RWPE2 (cell line): ENCODE measurements around the gene KSR2.

Experiments used
- ATAC-seq: fragments of 200-7000 bp; cut with Tn5 transposase; 3 replicates; pipeline ENCODE4 v1.9.1; 2021; ENCODE audit warnings: low read depth
- DNase-seq: peaks from one replicate; pipeline ENCODE4 v3.0.0-alpha.2; 2020; ENCODE audit warnings: low spot score
- H3K27ac ChIP-seq: fragments of 450-650 bp; 2 replicates; pipeline ENCODE4 v1.5.1; 2017; ENCODE audit warnings: mild to moderate bottlenecking; ENCODE audit not compliant: poor library complexity, severe bottlenecking
- H3K27me3 ChIP-seq: fragments of 250-450 bp; sonication (Bioruptor Pico); 2 replicates; pipeline ENCODE4 v1.5.1; 2021; ENCODE audit warnings: mild to moderate bottlenecking, moderate library complexity; ENCODE audit not compliant: insufficient read depth, poor library complexity, severe bottlenecking
- H3K36me3 ChIP-seq: fragments of 250-450 bp; sonication (Bioruptor Pico); 2 replicates; pipeline ENCODE4 v1.5.1; 2020; ENCODE audit warnings: low read depth, mild to moderate bottlenecking, moderate library complexity
- H3K4me1 ChIP-seq: fragments of 250-450 bp; sonication (Bioruptor Pico); 2 replicates; pipeline ENCODE4 v1.5.1; 2021; ENCODE audit warnings: mild to moderate bottlenecking, moderate library complexity; ENCODE audit not compliant: insufficient read depth, poor library complexity, severe bottlenecking
- H3K4me3 ChIP-seq: fragments of 250-450 bp; sonication (Bioruptor Pico); 2 replicates; pipeline ENCODE4 v1.5.1; 2021; ENCODE audit warnings: mild to moderate bottlenecking, moderate library complexity; ENCODE audit not compliant: severe bottlenecking
- H3K9me3 ChIP-seq: fragments of 250-450 bp; sonication (Bioruptor Pico); 2 replicates; pipeline ENCODE4 v1.5.1; 2021; ENCODE audit warnings: mild to moderate bottlenecking, moderate library complexity; ENCODE audit not compliant: severe bottlenecking
- CTCF ChIP-seq: fragments of 450-650 bp; IDR thresholded peaks from one replicate; pipeline ENCODE4 v1.5.1; 2017; ENCODE audit warnings: mild to moderate bottlenecking, moderate library complexity; ENCODE audit not compliant: poor library complexity, severe bottlenecking

Gene KSR2

DNA sequence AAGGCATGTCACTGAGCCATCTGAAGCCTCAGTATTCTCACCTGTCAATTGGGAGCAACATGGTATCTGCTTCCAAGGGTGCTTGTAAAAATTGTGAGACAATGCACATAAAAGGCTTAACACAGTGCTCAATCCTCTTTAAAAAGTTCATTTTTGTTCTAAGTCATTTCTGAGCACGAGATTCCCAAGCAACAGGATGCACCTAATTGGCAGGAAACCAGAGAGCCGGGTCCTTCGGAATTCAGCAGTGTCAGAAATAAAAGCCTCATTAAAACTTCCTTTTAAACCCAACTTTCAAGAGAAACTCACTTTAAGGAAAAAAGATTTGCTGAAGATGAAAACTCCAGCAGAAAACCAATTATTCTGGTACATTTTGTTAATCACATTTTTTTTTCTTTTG is 494.9 kb downstream of the KSR2 start:
- H3K9me3 ChIP-seq: no peaks in the 10 kb centered on the region
- TF ChIP-seq CTCF: no peak
- no peak for ATAC-seq
- no peak overlapping the region for H3K27ac ChIP-seq
- no peaks in the 10 kb centered on the region for H3K36me3 ChIP-seq
- H3K27me3 ChIP-seq: no peaks in the 10 kb centered on the region
- no peak overlapping the region for H3K4me3 ChIP-seq
- DNase-seq: no peak
- no peaks in the 10 kb centered on the region for H3K4me1 ChIP-seq

GRCh38 chr12:117472983-117473382 is 495.8 kb downstream of the KSR2 start:
- ATAC-seq (no peak), DNase-seq (no peak)
- H3K4me1 ChIP-seq: no peaks in the 10 kb centered on the region
- TF ChIP-seq CTCF: peak; percentile 22
- no peak overlapping the region for H3K27ac ChIP-seq
- H3K36me3 ChIP-seq: no peaks in the 10 kb centered on the region
- H3K4me3 ChIP-seq: no peak overlapping the region
- H3K27me3 ChIP-seq: no peaks in the 10 kb centered on the region
- no peaks in the 10 kb centered on the region for H3K9me3 ChIP-seq

DNA sequence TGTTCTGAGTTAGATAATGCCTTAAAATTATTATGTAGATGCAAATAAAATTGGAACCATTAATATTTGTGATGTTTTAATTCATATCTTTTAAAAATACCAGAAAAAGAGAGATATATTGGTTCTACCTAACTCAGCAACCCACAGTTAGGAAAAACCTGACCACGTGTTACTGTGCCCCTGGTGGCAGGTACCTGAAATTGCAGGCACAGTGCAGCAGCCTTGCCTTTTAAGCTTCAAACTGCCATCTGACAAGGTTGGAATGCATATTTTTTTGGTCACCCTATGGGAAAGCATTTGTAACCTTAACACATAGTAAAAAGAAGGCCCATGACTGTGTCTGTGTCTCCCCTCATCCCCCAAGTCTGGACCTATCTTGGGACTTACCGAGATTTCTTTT is 498.0 kb downstream of the KSR2 start:
- no peaks in the 10 kb centered on the region for H3K9me3 ChIP-seq
- no peak overlapping the region for H3K27ac ChIP-seq
- no peak for TF ChIP-seq CTCF
- H3K36me3 ChIP-seq: no peaks in the 10 kb centered on the region
- no peak overlapping the region for H3K4me3 ChIP-seq
- no peaks in the 10 kb centered on the region for H3K27me3 ChIP-seq
- H3K4me1 ChIP-seq: no peaks in the 10 kb centered on the region
- DNase-seq (no peak), ATAC-seq (no peak)

DNA sequence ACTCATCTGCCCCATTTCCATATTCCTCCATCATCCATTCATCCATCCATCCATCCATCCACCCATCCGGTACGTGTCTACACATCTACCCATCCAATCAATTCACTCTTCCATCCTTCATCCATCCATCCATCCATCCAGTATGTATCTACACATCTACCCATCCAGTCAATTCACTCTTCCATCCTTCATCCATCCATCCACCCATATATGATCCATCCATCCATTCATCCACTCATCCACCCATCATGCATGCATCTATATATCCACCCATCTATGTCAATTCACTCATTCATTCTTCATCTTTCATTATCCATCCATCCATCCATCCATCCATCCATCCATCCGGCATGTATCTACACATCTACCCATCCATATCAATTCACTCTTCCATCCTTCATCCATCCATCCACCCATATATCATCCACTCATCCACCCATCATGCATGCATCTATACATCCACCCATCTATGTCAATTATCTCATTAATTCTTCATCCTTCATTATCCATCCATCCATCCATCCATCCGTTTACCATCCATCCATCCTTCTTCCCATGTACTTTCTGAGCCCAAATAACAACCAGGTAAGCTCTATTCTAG is 498.8 kb downstream of the KSR2 start:
- no peaks in the 10 kb centered on the region for H3K36me3 ChIP-seq
- no peak overlapping the region for H3K27ac ChIP-seq
- ATAC-seq (no peak), DNase-seq (no peak)
- no peaks in the 10 kb centered on the region for H3K4me1 ChIP-seq
- TF ChIP-seq CTCF: no peak
- H3K27me3 ChIP-seq: no peaks in the 10 kb centered on the region
- no peaks in the 10 kb centered on the region for H3K9me3 ChIP-seq
- no peak overlapping the region for H3K4me3 ChIP-seq

GRCh38 chr12:117468016-117468415 is 500.8 kb downstream of the KSR2 start:
- Histone ChIP-seq H3K4me1 (no peaks in the 10 kb centered on the region), H3K27me3 (no peaks in the 10 kb centered on the region), H3K9me3 (no peaks in the 10 kb centered on the region), H3K36me3 (no peaks in the 10 kb centered on the region), H3K27ac (no peak overlapping the region), H3K4me3 (no peak overlapping the region)
- TF ChIP-seq CTCF: no peak
- DNase-seq (no peak), ATAC-seq (no peak)
